Liver (tissue), 9 donors: ENCODE data around the gene PCDHB7. TPM values are rescaled to one million over a fixed set of nuclear protein-coding genes. Genes with fewer than 3 reads are reported as not detected.
"Not testable (repeated sequence)": the region's sequence is repeated elsewhere in the genome, so short reads cannot be mapped to it uniquely, and the experiment has no call there.

Experiments
- DNase-seq: peaks from one replicate; pipeline ENCODE4 v3.0.0-alpha.2; 2017; ENCODE audit warnings: low spot score
- H3K27ac ChIP-seq, 2 donors: one replicate each; pipeline ENCODE4 v1.7.0; 2013; ENCODE audit warnings: inconsistent platforms in 2 of 2, low read length in 2 of 2, control low read depth in 1 of 2, low read depth in 1 of 2, mild to moderate bottlenecking in 1 of 2
- H3K27me3 ChIP-seq, 4 donors: one replicate each; pipeline versions ENCODE4 v1.6.1 to v1.7.0; 2013; ENCODE audit warnings: low read length in 3 of 4, inconsistent platforms in 1 of 4, mild to moderate bottlenecking in 1 of 4, moderate library complexity in 1 of 4; ENCODE audit not compliant: control insufficient read depth in 4 of 4, insufficient read depth in 4 of 4
- H3K36me3 ChIP-seq, 4 donors: one replicate each; pipeline versions ENCODE4 v1.6.1 to v1.7.0; 2013; ENCODE audit warnings: low read length in 3 of 4, mild to moderate bottlenecking in 3 of 4, low read depth in 1 of 4, moderate library complexity in 1 of 4; ENCODE audit not compliant: control insufficient read depth in 4 of 4, insufficient read depth in 3 of 4
- H3K4me1 ChIP-seq, 4 donors: one replicate each; pipeline versions ENCODE4 v1.6.1 to v1.7.0; 2013; ENCODE audit warnings: low read length in 3 of 4, mild to moderate bottlenecking in 3 of 4, moderate library complexity in 1 of 4; ENCODE audit not compliant: control insufficient read depth in 4 of 4, insufficient read depth in 4 of 4
- H3K4me3 ChIP-seq, 3 donors: one replicate each; pipeline versions ENCODE4 v1.6.1 to v1.7.0; 2013; ENCODE audit warnings: low read length in 3 of 3, control low read depth in 1 of 3, low read depth in 1 of 3, mild to moderate bottlenecking in 1 of 3
- H3K9ac ChIP-seq, 2 donors: one replicate each; pipeline ENCODE4 v1.7.0; 2013; ENCODE audit warnings: low read length in 2 of 2, mild to moderate bottlenecking in 2 of 2, moderate library complexity in 2 of 2, control low read depth in 1 of 2, low read depth in 1 of 2
- H3K9me3 ChIP-seq, 4 donors: one replicate each; pipeline versions ENCODE4 v1.6.1 to v1.7.0; 2013; ENCODE audit warnings: low read length in 3 of 4; ENCODE audit not compliant: control insufficient read depth in 4 of 4
- CTCF ChIP-seq: fragments of 150-350 bp; IDR thresholded peaks from 2 replicates; pipeline ENCODE4 v1.5.1; 2017; ENCODE audit warnings: improper control_type of control experiment, low read depth, low read length; ENCODE audit not compliant: missing input control
- FOXA1 ChIP-seq: IDR thresholded peaks from 2 replicates; pipeline ENCODE4 v1.6.1; 2016; ENCODE audit warnings: antibody characterized with exemption
- MAX ChIP-seq: IDR thresholded peaks from 2 replicates; pipeline ENCODE4 v1.6.1; 2016; ENCODE audit warnings: antibody characterized with exemption
- RAD21 ChIP-seq, 2 donors: IDR thresholded peaks; 2 replicates each; pipeline ENCODE4 v1.6.1; 2016; ENCODE audit warnings: antibody characterized with exemption in 2 of 2, mild to moderate bottlenecking in 2 of 2
- WGBS: extraction: QIAGEN DNeasy Blood & Tissue Kit; methylation state at CpG from one replicate; pipeline ENCODE4 v1.1.7; 2013; 5-methylcytosine and 5-hydroxymethylcytosine counted together
- polyA plus RNA-seq, 2 donors: library from polyadenylated mRNA; stranded (reverse) in 1 of 2; unstranded in 1 of 2; fragments of 200-250 nt in 1 of 2; fragments of >200 nt in 1 of 2; fragmentation: Nextera tagmentation in 1 of 2; extraction: Ambion mirVana in 1 of 2; gene quantifications; one replicate each; pipeline versions ENCODE4 v1.2.1 to v1.2.3, GENCODE V29; 2013 to 2015
- total RNA-seq, 2 donors: library from RNA; depleted of rRNA; stranded (reverse); fragments of >200 nt; gene quantifications; one replicate each; pipeline ENCODE4 v1.2.3, GENCODE V29; 2014
- donor health status: healthy.
- donor health status: healthy.
- donor health status: healthy.
- donor health status: healthy.
- donor health status: healthy.

PCDHB7 gene
- total and polyA plus RNA-seq, 4 donors = 0.08 to 0.21 (median 0.09) TPM; not detected in 1

GRCh38 chr5:141186897-141187512 is 14.6 kb downstream of the PCDHB7 start, which contains the start of gene PCDHB9:
Gene PCDHB9 (plus strand): TSS chr5:141187161. CDS start chr5:141187319, 158 bp downstream.
- Histone ChIP-seq H3K36me3 (no peaks in the 10 kb centered on the region), H3K9me3 (peaks cover 15 to 37% (median 25%) of the 10 kb centered on the region in 4 donors), H3K4me3 (peak within 1 kb of the TSS in 1 of 3 donors; percentile 14), H3K27ac (no peak within 1 kb of the TSS), H3K9ac (no peak within 1 kb of the TSS), H3K4me1 (no peaks in the 10 kb centered on the region), H3K27me3 (peaks cover 0 to 7% (median 2%) of the 10 kb centered on the region in 4 donors)
- WGBS = 15% methylated on average over 9 of the region's 9 CpGs
- TF ChIP-seq RAD21 (IDR thresholded peaks at IDR 0.05) (peak in 1 of 2 donors; percentile 16), FOXA1 (no peak)
- DNase-seq = no peak

- not testable (repeated sequence) for H3K4me3 ChIP-seq, H3K9ac ChIP-seq, H3K27ac ChIP-seq, H3K36me3 ChIP-seq, DNase-seq, H3K4me1 ChIP-seq, H3K27me3 ChIP-seq
- H3K9me3 ChIP-seq = peaks cover 12 to 31% (median 18%) of the 10 kb centered on the region in 4 donors
- WGBS = 24% methylated on average over 30 of the region's 37 CpGs
Measured at GRCh38 chr5:141188682-141189081, 16.2 kb downstream of the PCDHB7 start.

GRCh38 chr5:141189131-141189530 is 16.7 kb downstream of the PCDHB7 start:
- WGBS = 29% methylated on average over 24 of the region's 35 CpGs
- peaks cover 12 to 30% (median 18%) of the 10 kb centered on the region in 4 donors for H3K9me3 ChIP-seq

GRCh38 chr5:141192110-141192725 is 19.8 kb downstream of the PCDHB7 start, which contains the start of gene PCDHB10:
Gene PCDHB10 (plus strand): TSS chr5:141192353. CDS start chr5:141192553, 200 bp downstream.
- Histone ChIP-seq H3K27me3 (peaks cover 0 to 3% (median 0%) of the 10 kb centered on the region in 4 donors), H3K4me3 (no peak within 1 kb of the TSS), H3K27ac (no peak within 1 kb of the TSS), H3K9ac (no peak within 1 kb of the TSS), H3K36me3 (no peaks in the 10 kb centered on the region), H3K9me3 (peaks cover 11 to 38% (median 17%) of the 10 kb centered on the region in 4 donors), H3K4me1 (no peaks in the 10 kb centered on the region)
- TF ChIP-seq CTCF = peak; percentile 12
- TF ChIP-seq RAD21 (IDR thresholded peaks at IDR 0.05) = peak; percentile 20 to 39
- TF ChIP-seq MAX = no peak
- no peak for DNase-seq
- 12% methylated on average over 10 of the region's 10 CpGs for WGBS

More at GRCh38 chr5:141189131-141189530, 16.7 kb downstream of the PCDHB7 start:
- H3K4me3 ChIP-seq, H3K4me1 ChIP-seq, H3K36me3 ChIP-seq, DNase-seq, H3K27me3 ChIP-seq, H3K9ac ChIP-seq, H3K27ac ChIP-seq: not testable (repeated sequence)

GRCh38 chr5:141194332-141194731 is 21.9 kb downstream of the PCDHB7 start:
- peaks cover 13 to 43% (median 19%) of the 10 kb centered on the region in 4 donors for H3K9me3 ChIP-seq
- not testable (repeated sequence) for H3K27me3 ChIP-seq, DNase-seq, H3K36me3 ChIP-seq, H3K27ac ChIP-seq, H3K4me3 ChIP-seq, H3K9ac ChIP-seq, H3K4me1 ChIP-seq
- WGBS = 30% methylated on average over 29 of the region's 37 CpGs
